Measurements from ENCODE around the gene PTPRA. TPM values are rescaled to one million over a fixed set of nuclear protein-coding genes. Genes with fewer than 3 reads are reported as not detected.
"Not testable (repeated sequence)": the region's sequence is repeated elsewhere in the genome, so short reads cannot be mapped to it uniquely, and the experiment has no call there.

PTPRA gene
- total RNA-seq, 1 donor from 2014 or later, result 43.6 TPM

DNA sequence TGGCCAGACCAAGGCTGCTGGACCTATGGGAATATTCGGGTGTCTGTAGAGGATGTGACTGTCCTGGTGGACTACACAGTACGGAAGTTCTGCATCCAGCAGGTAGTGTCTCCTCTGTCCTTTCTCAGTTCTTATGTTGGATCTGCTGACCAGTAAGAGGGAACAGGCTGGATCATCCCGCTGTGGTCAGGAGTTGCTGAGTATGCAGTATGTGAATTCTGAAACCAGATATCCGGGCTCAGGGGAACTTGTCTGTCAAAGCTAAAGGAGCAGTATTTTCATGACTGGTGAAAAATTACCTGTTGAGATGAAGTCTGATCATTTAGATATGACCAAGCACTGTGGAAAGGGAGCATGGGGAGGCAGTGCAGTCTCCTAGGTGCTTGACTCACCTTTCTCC is 148.0 kb downstream of the PTPRA start:
- Mint-ChIP-seq H3K27me3 (no peaks in the 10 kb centered on the region), H3K9me3 (no peaks in the 10 kb centered on the region), H3K36me3 (ENCODE audit: low read depth) (peaks cover 74% of the 10 kb centered on the region), H3K27ac (no peak overlapping the region), H3K4me1 (no peaks in the 10 kb centered on the region), H3K4me3 (no peak overlapping the region)
- DNase-seq, result no peak
- intact Hi-C loops (cut with micrococcal nuclease), result no loop called here
- no peak for TF ChIP-seq CTCF (IDR thresholded peaks at IDR 0.05)
- ChIA-PET POLR2A (no interaction called here), CTCF (no interaction called here)
- ATAC-seq (ENCODE audit: low read depth), result no peak

DNA sequence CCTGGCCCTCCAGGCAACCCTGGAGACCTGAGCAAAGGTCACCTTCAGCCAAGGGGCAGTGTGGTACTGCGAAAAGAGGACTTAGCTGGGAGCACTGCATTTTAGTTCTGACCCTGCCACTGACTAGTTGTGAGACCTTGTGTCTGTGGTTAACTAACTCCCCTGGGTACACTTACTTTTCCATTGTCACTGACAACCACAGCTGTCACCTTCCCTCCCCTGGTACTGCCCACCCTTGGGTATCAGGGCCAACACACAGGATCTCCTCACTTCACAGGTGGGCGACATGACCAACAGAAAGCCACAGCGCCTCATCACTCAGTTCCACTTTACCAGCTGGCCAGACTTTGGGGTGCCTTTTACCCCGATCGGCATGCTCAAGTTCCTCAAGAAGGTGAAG is 148.5 kb downstream of the PTPRA start:
- CTCF ChIA-PET, result no interaction called here
- intact Hi-C loops (cut with micrococcal nuclease), result no loop called here
- POLR2A ChIA-PET, result no interaction called here
- Mint-ChIP-seq H3K27ac (no peak overlapping the region), H3K27me3 (no peaks in the 10 kb centered on the region), H3K4me3 (no peak overlapping the region), H3K36me3 (ENCODE audit: low read depth) (peaks cover 76% of the 10 kb centered on the region), H3K4me1 (no peaks in the 10 kb centered on the region), H3K9me3 (no peaks in the 10 kb centered on the region)
- ATAC-seq (ENCODE audit: low read depth), result no peak
- no peak for DNase-seq
- TF ChIP-seq CTCF (IDR thresholded peaks at IDR 0.05), result no peak

DNA sequence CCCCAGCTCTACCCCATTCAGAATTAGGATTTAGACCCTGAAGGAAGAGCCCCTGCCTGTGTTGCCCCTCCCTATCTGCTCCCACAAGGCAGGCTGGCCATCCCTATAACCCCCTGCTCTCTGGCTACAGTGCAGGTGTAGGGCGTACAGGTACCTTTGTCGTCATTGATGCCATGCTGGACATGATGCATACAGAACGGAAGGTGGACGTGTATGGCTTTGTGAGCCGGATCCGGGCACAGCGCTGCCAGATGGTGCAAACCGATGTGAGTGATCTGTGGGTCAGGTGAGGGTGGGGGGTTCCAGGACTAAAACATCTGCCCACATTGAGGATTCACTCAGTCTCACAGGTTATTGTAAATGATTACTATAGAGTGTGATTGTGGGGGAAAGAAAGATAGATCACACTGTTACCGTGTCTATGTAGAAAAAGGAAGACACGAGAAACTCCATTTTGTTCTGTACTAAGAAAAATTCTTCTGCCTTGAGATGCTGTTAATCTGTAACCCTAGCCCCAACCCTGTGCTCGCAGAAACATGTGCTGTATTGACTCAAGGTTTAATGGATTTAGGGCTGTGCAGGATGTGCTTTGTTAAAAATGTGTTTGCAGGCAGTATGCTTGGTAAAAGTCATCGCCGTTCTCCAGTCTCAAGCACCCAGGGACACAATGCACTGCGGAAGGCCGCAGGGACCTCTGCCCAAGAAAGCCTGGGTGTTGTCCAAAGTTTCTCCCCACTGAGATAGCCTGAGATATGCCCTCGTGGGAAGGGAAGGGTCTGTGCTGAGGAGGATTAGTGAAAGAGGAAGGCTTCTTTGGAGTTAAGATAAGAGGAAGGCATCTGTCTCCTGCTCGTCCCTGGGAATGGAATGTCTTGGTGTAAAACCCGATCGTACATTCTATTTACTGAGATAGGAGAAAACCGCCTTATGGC is 149.5 kb downstream of the PTPRA start:
- H3K4me1 Mint-ChIP-seq; DNase-seq; intact Hi-C loops (cut with micrococcal nuclease); H3K27ac Mint-ChIP-seq; H3K9me3 Mint-ChIP-seq; H3K4me3 Mint-ChIP-seq; ATAC-seq (ENCODE audit: low read depth); CTCF ChIA-PET; H3K27me3 Mint-ChIP-seq; POLR2A ChIA-PET: not testable (repeated sequence)
- peaks cover 76% of the 10 kb centered on the region for H3K36me3 Mint-ChIP-seq (ENCODE audit: low read depth)

DNA sequence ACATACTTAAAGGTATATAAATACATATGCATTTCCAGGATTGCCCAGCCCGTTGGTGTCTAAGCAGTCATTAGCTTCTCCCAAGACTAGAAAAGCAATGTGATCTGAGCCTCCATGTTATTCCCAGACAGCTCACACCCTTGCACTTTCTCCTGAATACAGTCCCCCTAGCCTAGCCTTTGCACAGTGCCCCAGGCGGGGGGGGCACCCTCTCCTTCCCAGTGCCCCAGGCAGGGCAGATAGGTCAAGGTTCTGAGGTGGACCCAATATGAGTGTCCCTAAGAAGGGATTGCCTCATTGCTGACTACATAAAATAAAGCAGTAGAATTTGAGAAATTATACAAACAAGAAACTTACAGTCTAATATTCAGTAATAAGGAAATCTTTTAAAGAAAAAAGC is 154.7 kb downstream of the PTPRA start:
- POLR2A ChIA-PET, result no interaction called here
- TF ChIP-seq CTCF (IDR thresholded peaks at IDR 0.05), result no peak

GRCh38 chr20:3031524-3032147 is 158.4 kb downstream of the PTPRA start:
- ChIA-PET CTCF (no interaction called here), POLR2A (no interaction called here)
- DNase-seq (no peak), ATAC-seq (ENCODE audit: low read depth) (no peak)
- H3K36me3 Mint-ChIP-seq (ENCODE audit: low read depth), result peaks cover 61% of the 10 kb centered on the region
- H3K4me3 Mint-ChIP-seq, result no peak overlapping the region
- no peaks in the 10 kb centered on the region for H3K9me3 Mint-ChIP-seq
- intact Hi-C loops (cut with micrococcal nuclease), result no loop called here
- no peaks in the 10 kb centered on the region for H3K4me1 Mint-ChIP-seq
- no peak overlapping the region for H3K27ac Mint-ChIP-seq
- no peaks in the 10 kb centered on the region for H3K27me3 Mint-ChIP-seq
- TF ChIP-seq CTCF (IDR thresholded peaks at IDR 0.05), result no peak

More for the DNA sequence above, 154.7 kb downstream of the PTPRA start:
- H3K27me3 Mint-ChIP-seq, result no peaks in the 10 kb centered on the region
- no peaks in the 10 kb centered on the region for H3K4me1 Mint-ChIP-seq
- CTCF ChIA-PET, result no interaction called here
- ATAC-seq (ENCODE audit: low read depth) (no peak), DNase-seq (no peak)
- H3K36me3 Mint-ChIP-seq (ENCODE audit: low read depth), result peaks cover 68% of the 10 kb centered on the region
- no peak overlapping the region for H3K27ac Mint-ChIP-seq
- H3K4me3 Mint-ChIP-seq, result no peak overlapping the region
- intact Hi-C loops (cut with micrococcal nuclease), result no loop called here
- H3K9me3 Mint-ChIP-seq, result no peaks in the 10 kb centered on the region

Data from activated B cell treated with CpG ODN at 0.5 μM for 24 hours (primary cell).